MM.1S (cell line): ENCODE results near the gene MT1M.

Experiments
- DNase-seq: peaks from one replicate; pipeline ENCODE4 v3.0.0-alpha.2; 2015
- H2AFZ ChIP-seq: fragments of 300-600 bp; sonication (generic); 2 replicates; pipeline ENCODE4 v1.6.0; 2016; ENCODE audit warnings: antibody characterized with exemption, low read length
- H3F3A ChIP-seq: fragments of 300-600 bp; sonication (generic); 2 replicates; pipeline ENCODE4 v1.6.1; 2016; ENCODE audit warnings: mild to moderate bottlenecking, antibody characterized with exemption, low read length, moderate library complexity, mixed read lengths; ENCODE audit not compliant: insufficient read depth
- H3K27ac ChIP-seq: fragments of 300-600 bp; sonication (generic); 2 replicates; pipeline ENCODE4 v1.5.1; 2016; ENCODE audit warnings: mild to moderate bottlenecking, low read length
- H3K27me3 ChIP-seq: fragments of 300-600 bp; sonication (generic); replicated peaks from 2 replicates; pipeline ENCODE4 v1.6.0; 2016; ENCODE audit warnings: low read length; ENCODE audit not compliant: insufficient read depth
- H3K36me3 ChIP-seq: fragments of 300-600 bp; sonication (generic); replicated peaks from 2 replicates; pipeline ENCODE4 v1.6.1; 2016; ENCODE audit warnings: mild to moderate bottlenecking, low read length, mixed read lengths; ENCODE audit not compliant: insufficient read depth
- H3K4me1 ChIP-seq: fragments of 300-600 bp; sonication (generic); 2 replicates; pipeline ENCODE4 v1.6.1; 2016; ENCODE audit warnings: low read length, mixed read lengths
- H3K4me2 ChIP-seq: fragments of 300-600 bp; sonication (generic); 2 replicates; pipeline ENCODE4 v1.6.0; 2016; ENCODE audit warnings: low read depth, low read length
- H3K4me3 ChIP-seq: fragments of 300-600 bp; sonication (generic); 2 replicates; pipeline ENCODE4 v1.5.1; 2016; ENCODE audit warnings: low read length, mixed read lengths
- H3K79me2 ChIP-seq: fragments of 300-600 bp; sonication (generic); 2 replicates; pipeline ENCODE4 v1.6.1; 2016; ENCODE audit warnings: mixed run types, low read length, mixed read lengths
- H3K9ac ChIP-seq: fragments of 300-600 bp; sonication (generic); 2 replicates; pipeline ENCODE4 v1.6.1; 2016; ENCODE audit warnings: low read length, mixed read lengths
- H3K9me2 ChIP-seq: fragments of 300-600 bp; sonication (generic); replicated peaks from 2 replicates; pipeline ENCODE4 v1.6.1; 2016; ENCODE audit warnings: mild to moderate bottlenecking, low read length, mixed read lengths; ENCODE audit not compliant: insufficient read depth
- H3K9me3 ChIP-seq: fragments of 300-600 bp; sonication (generic); replicated peaks from 2 replicates; pipeline ENCODE4 v1.6.1; 2016; ENCODE audit warnings: mild to moderate bottlenecking, low read length, mixed read lengths; ENCODE audit not compliant: insufficient read depth
- H4K20me1 ChIP-seq: fragments of 300-600 bp; sonication (generic); 2 replicates; pipeline ENCODE4 v1.6.1; 2016; ENCODE audit warnings: mild to moderate bottlenecking, low read length, moderate library complexity, mixed read lengths; ENCODE audit not compliant: insufficient read depth
- CTCF ChIP-seq: fragments of 300-600 bp; sonication (generic); IDR thresholded peaks from 2 replicates; pipeline ENCODE4 v1.5.1; 2016; ENCODE audit warnings: antibody characterized with exemption, low read length, mixed read lengths
- EZH2 ChIP-seq: fragments of 300-600 bp; sonication (generic); optimal IDR thresholded peaks from 2 replicates; pipeline ENCODE3; 2017; ENCODE audit warnings: low read depth, mild to moderate bottlenecking, antibody characterized with exemption, low read length, mixed read lengths
- EZH2phosphoT487 ChIP-seq: fragments of 300-600 bp; sonication (generic); IDR thresholded peaks from 2 replicates; pipeline ENCODE4 v1.6.1; 2018; ENCODE audit warnings: antibody characterized with exemption, low read length

MT1M gene

GRCh38 chr16:56584276-56584675 is 48.2 kb upstream of the MT1M start:
- no peak overlapping the region for H3K4me2 ChIP-seq
- H3F3A ChIP-seq, result no peaks in the 10 kb centered on the region
- no peaks in the 10 kb centered on the region for H3K36me3 ChIP-seq
- no peak for DNase-seq
- no peak for TF ChIP-seq EZH2
- TF ChIP-seq CTCF, result no peak
- no peak for TF ChIP-seq EZH2phosphoT487
- H3K4me3 ChIP-seq, result no peak overlapping the region
- H3K27ac ChIP-seq, result no peak overlapping the region
- H3K9me3 ChIP-seq, result no peaks in the 10 kb centered on the region
- H3K9me2 ChIP-seq, result no peaks in the 10 kb centered on the region
- H3K4me1 ChIP-seq, result no peaks in the 10 kb centered on the region
- H4K20me1 ChIP-seq, result no peaks in the 10 kb centered on the region
- no peak overlapping the region for H2AFZ ChIP-seq
- no peak overlapping the region for H3K9ac ChIP-seq
- H3K79me2 ChIP-seq, result no peaks in the 10 kb centered on the region
- H3K27me3 ChIP-seq, result peaks cover 25% of the 10 kb centered on the region

- no peaks in the 10 kb centered on the region for H3K4me1 ChIP-seq
- H3K9me2 ChIP-seq, result no peaks in the 10 kb centered on the region
- H3K27me3 ChIP-seq, result peaks cover 29% of the 10 kb centered on the region
- H3K4me3 ChIP-seq, result no peak overlapping the region
- no peaks in the 10 kb centered on the region for H4K20me1 ChIP-seq
- H3K27ac ChIP-seq, result no peak overlapping the region
- H3F3A ChIP-seq, result no peaks in the 10 kb centered on the region
- H2AFZ ChIP-seq, result no peak overlapping the region
- DNase-seq, result no peak
- H3K9ac ChIP-seq, result no peak overlapping the region
- H3K9me3 ChIP-seq, result no peaks in the 10 kb centered on the region
- H3K36me3 ChIP-seq, result no peaks in the 10 kb centered on the region
- H3K4me2 ChIP-seq, result no peak overlapping the region
- H3K79me2 ChIP-seq, result no peaks in the 10 kb centered on the region
- TF ChIP-seq EZH2phosphoT487 (no peak), CTCF (no peak), EZH2 (no peak)
These were observed 43.7 kb upstream of the MT1M start for GRCh38 chr16:56588781-56589140.

GRCh38 chr16:56589141-56590039 is 43.1 kb upstream of the MT1M start, which contains the start of gene MT3:
Gene MT3 (plus strand): TSS chr16:56589528. CDS start chr16:56589591, 63 bp downstream.
- H2AFZ ChIP-seq, result no peak within 1 kb of the TSS
- no peaks in the 10 kb centered on the region for H4K20me1 ChIP-seq
- H3K4me2 ChIP-seq, result peak within 1 kb of the TSS; percentile 12; the same call in 1 of the 2 replicates

More at GRCh38 chr16:56589141-56590039, 43.1 kb upstream of the MT1M start, which contains the start of gene MT3:
- H3K9me2 ChIP-seq, result no peaks in the 10 kb centered on the region
- no peak within 1 kb of the TSS for H3K4me3 ChIP-seq
- H3K9me3 ChIP-seq, result no peaks in the 10 kb centered on the region
- TF ChIP-seq EZH2phosphoT487 (no peak), CTCF (no peak), EZH2 (no peak)
- no peak for DNase-seq
- no peak within 1 kb of the TSS for H3K9ac ChIP-seq
- no peak within 1 kb of the TSS for H3K27ac ChIP-seq
- no peaks in the 10 kb centered on the region for H3K4me1 ChIP-seq
- peaks cover 29% of the 10 kb centered on the region for H3K27me3 ChIP-seq
- H3K36me3 ChIP-seq, result no peaks in the 10 kb centered on the region
- H3K79me2 ChIP-seq, result no peaks in the 10 kb centered on the region
- no peaks in the 10 kb centered on the region for H3F3A ChIP-seq
